ENCODE measurements around the gene ANXA5.

DNA sequence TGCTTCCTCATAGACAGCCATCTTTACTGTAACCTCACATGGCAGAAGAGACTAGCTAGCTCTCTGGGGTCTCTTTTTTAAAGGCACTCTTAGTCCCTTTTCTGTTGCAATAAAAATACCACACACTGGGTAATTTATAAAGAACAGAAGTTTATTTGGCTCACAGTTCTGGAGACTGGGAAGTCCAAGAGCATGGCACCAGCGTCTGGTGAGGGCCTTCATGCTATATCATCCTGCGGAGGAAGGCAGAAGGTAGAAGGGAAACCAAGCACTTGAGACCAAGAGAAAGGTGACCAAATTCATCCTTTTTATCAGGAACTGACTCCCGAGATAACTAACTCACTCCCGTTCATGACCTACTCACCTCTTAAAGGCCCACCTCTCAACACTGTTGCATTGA is 5.4 kb upstream of the ANXA5 start:
- TF ChIP-seq FOXA1 (IDR thresholded peaks at IDR 0.05) (no peak), JUND (IDR thresholded peaks at IDR 0.05) (no peak), SP1 (IDR thresholded peaks at IDR 0.05) (no peak), TAF1 (conservative IDR thresholded peaks at IDR 0.05) (no peak), HNF4G (IDR thresholded peaks at IDR 0.05) (no peak)
- TF ChIP-seq, protein P1, sequence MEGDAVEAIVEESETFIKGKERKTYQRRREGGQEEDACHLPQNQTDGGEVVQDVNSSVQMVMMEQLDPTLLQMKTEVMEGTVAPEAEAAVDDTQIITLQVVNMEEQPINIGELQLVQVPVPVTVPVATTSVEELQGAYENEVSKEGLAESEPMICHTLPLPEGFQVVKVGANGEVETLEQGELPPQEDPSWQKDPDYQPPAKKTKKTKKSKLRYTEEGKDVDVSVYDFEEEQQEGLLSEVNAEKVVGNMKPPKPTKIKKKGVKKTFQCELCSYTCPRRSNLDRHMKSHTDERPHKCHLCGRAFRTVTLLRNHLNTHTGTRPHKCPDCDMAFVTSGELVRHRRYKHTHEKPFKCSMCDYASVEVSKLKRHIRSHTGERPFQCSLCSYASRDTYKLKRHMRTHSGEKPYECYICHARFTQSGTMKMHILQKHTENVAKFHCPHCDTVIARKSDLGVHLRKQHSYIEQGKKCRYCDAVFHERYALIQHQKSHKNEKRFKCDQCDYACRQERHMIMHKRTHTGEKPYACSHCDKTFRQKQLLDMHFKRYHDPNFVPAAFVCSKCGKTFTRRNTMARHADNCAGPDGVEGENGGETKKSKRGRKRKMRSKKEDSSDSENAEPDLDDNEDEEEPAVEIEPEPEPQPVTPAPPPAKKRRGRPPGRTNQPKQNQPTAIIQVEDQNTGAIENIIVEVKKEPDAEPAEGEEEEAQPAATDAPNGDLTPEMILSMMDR (IDR thresholded peaks at IDR 0.05; ENCODE audit: low read depth, low read length, missing input control) = no peak
- TF ChIP-seq, protein P2, sequence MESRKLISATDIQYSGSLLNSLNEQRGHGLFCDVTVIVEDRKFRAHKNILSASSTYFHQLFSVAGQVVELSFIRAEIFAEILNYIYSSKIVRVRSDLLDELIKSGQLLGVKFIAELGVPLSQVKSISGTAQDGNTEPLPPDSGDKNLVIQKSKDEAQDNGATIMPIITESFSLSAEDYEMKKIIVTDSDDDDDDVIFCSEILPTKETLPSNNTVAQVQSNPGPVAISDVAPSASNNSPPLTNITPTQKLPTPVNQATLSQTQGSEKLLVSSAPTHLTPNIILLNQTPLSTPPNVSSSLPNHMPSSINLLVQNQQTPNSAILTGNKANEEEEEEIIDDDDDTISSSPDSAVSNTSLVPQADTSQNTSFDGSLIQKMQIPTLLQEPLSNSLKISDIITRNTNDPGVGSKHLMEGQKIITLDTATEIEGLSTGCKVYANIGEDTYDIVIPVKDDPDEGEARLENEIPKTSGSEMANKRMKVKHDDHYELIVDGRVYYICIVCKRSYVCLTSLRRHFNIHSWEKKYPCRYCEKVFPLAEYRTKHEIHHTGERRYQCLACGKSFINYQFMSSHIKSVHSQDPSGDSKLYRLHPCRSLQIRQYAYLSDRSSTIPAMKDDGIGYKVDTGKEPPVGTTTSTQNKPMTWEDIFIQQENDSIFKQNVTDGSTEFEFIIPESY (IDR thresholded peaks at IDR 0.05) = no peak
- TF ChIP-seq, protein P3, sequence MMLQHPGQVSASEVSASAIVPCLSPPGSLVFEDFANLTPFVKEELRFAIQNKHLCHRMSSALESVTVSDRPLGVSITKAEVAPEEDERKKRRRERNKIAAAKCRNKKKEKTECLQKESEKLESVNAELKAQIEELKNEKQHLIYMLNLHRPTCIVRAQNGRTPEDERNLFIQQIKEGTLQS (IDR thresholded peaks at IDR 0.05) = no peak
- TF ChIP-seq, protein P4, sequence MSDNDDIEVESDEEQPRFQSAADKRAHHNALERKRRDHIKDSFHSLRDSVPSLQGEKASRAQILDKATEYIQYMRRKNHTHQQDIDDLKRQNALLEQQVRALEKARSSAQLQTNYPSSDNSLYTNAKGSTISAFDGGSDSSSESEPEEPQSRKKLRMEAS (IDR thresholded peaks at IDR 0.05) = no peak
